Endometrium (tissue), 2 donors: ENCODE results near the gene LRMDA.

Experiments
- FAIRE-seq: peaks from 2 replicates; lab custom pipeline; 2012; peaks lifted over from hg19 to GRCh38; lab: Jason Lieb, UNC
- donor health status: control.
- donor health status: control.

Gene LRMDA

GRCh38 chr10:76306856-76307255, 875.4 kb downstream of the LRMDA start:
- FAIRE-seq, result no peak

- no peak for FAIRE-seq
Observed at GRCh38 chr10:76309070-76309469, 877.6 kb downstream of the LRMDA start.

GRCh38 chr10:76309741-76310587, 878.5 kb downstream of the LRMDA start:
- no peak for FAIRE-seq

- no peak for FAIRE-seq
Observed at GRCh38 chr10:76310588-76311080, 879.2 kb downstream of the LRMDA start.

GRCh38 chr10:76311752-76312636, 880.6 kb downstream of the LRMDA start:
- FAIRE-seq, result peak; percentile 39

- FAIRE-seq, result no peak
Observed at GRCh38 chr10:76315240-76315639, 883.8 kb downstream of the LRMDA start.

GRCh38 chr10:76316234-76316633, 884.8 kb downstream of the LRMDA start:
- no peak for FAIRE-seq

- no peak for FAIRE-seq
Observed at GRCh38 chr10:76317078-76317477, 885.7 kb downstream of the LRMDA start.

GRCh38 chr10:76318211-76318610, 886.8 kb downstream of the LRMDA start:
- FAIRE-seq, result no peak

GRCh38 chr10:76319661-76320060, 888.2 kb downstream of the LRMDA start:
- no peak for FAIRE-seq

- no peak for FAIRE-seq
Observed at GRCh38 chr10:76324283-76324682, 892.9 kb downstream of the LRMDA start.

GRCh38 chr10:76327441-76327840, 896.0 kb downstream of the LRMDA start:
- no peak for FAIRE-seq

GRCh38 chr10:76328348-76328747, 896.9 kb downstream of the LRMDA start:
- no peak for FAIRE-seq

GRCh38 chr10:76329891-76330575, 898.6 kb downstream of the LRMDA start:
- no peak for FAIRE-seq

GRCh38 chr10:76331742-76332141, 900.3 kb downstream of the LRMDA start:
- FAIRE-seq, result no peak

GRCh38 chr10:76333326-76333725, 901.9 kb downstream of the LRMDA start:
- FAIRE-seq, result no peak

- no peak for FAIRE-seq
Observed at GRCh38 chr10:76333796-76334195, 902.4 kb downstream of the LRMDA start.

- no peak for FAIRE-seq
Observed at GRCh38 chr10:76334255-76334654, 902.8 kb downstream of the LRMDA start.

GRCh38 chr10:76336213-76336963, 905.0 kb downstream of the LRMDA start:
- peak; percentile 80 for FAIRE-seq

- FAIRE-seq, result no peak
Observed at GRCh38 chr10:76337641-76338040, 906.2 kb downstream of the LRMDA start.

GRCh38 chr10:76338187-76338586, 906.8 kb downstream of the LRMDA start:
- FAIRE-seq, result no peak

- no peak for FAIRE-seq
Observed at GRCh38 chr10:76341740-76342139, 910.3 kb downstream of the LRMDA start.
